ENCODE data around the gene LAMB2.
A peak's percentile ranks its signal among the peaks of the same experiment; 100 is the strongest.

Gene LAMB2

DNA sequence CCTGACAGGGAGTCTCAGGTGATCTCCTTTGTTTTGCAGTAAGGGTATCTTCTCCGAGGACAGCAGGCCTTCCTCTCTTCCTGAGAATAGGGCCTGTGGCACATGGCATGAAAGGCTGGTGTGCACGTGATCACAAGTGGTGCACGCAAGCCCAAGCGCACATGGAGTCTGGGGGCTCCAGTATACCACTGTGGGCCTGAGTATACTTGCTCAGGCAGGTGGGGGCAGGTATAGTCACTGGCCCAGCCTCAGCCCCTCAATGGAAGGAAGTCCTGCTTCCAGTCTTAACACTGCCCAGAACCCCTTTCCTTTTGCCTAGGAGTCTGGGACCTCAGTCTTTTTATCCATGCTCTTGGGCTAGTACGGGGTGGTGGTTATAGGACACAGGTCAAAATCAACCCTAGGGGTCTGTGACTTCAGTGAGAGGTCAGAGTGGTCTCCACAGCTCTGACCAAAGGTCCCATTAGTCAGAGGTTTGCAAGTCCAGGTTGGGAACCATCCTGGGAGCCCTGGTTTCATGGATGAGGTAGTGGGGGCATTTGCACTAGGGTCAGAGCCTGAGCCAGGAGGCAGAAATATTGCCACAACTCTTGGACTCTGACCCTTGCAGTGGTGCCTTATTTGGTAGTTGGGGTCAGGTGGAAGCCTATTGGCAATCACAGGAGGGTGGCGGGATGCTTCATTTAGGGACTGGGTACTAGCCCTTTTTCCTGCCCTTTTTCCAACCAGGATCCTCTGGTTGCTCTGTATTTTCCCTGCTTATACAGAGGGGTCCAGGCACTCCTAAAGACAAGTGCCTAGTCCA is 34.1 kb upstream of the LAMB2 start:
- H3K4me3 ChIP-seq (ENCODE audit: low read length), result peak overlapping the region; percentile 86
- TF ChIP-seq, protein P1, sequence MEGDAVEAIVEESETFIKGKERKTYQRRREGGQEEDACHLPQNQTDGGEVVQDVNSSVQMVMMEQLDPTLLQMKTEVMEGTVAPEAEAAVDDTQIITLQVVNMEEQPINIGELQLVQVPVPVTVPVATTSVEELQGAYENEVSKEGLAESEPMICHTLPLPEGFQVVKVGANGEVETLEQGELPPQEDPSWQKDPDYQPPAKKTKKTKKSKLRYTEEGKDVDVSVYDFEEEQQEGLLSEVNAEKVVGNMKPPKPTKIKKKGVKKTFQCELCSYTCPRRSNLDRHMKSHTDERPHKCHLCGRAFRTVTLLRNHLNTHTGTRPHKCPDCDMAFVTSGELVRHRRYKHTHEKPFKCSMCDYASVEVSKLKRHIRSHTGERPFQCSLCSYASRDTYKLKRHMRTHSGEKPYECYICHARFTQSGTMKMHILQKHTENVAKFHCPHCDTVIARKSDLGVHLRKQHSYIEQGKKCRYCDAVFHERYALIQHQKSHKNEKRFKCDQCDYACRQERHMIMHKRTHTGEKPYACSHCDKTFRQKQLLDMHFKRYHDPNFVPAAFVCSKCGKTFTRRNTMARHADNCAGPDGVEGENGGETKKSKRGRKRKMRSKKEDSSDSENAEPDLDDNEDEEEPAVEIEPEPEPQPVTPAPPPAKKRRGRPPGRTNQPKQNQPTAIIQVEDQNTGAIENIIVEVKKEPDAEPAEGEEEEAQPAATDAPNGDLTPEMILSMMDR (conservative IDR thresholded peaks at IDR 0.05; ENCODE audit: low read depth, low read length), result no peak

DNA sequence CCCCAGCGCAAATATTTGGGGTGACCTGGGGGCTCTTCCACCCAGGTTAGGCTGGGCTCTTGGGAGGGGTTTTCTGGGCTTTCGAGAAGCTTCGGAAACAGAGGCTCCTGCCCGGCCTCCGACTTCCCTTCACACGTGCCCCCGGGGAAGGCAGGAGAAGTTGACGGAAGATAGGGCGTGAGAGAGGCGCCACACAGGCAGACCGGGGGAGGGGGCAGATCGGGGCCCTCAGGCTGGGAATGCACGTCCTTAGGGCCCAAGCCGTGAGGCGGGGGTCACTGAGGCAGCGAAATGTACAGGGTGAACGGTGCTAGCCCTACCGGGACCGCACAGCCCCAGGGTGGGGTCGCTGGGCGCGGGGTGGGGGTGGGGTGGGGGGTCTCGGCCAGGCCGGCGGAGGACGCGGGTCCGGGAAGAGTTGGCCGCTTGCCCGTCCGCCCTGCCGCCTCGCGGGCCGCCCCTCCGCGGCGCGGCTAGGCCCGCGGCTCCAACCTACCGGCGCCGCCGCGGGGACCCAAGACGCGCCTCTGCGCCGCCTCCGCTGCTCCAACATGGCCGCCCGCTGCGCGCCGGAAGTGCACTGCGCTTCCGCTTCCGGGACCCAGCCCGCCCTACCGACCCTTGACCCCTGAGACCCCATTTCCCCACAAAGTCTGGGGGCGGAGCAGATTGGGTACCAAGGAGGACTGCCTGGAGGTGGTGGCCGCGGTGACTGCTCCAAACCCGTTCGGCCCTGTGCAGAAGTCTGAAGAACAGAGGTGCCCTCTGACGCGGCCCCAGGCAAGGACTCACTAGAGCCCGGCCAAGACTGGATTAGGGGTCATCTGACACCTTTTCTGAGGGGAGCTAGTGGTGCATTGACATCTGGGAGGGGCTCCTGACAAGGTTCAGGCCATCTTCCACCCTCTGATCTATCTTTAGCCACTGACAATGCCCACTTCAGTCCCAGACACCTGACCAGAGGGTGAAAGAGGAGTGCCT is 33.2 kb upstream of the LAMB2 start, which contains the start of gene CCDC71:
Gene CCDC71, minus strand, starts transcription at position 561 of the 981 bp plus-strand sequence. CDS start 2,123 bp downstream, outside the sequence.
- TF ChIP-seq, protein P1 (conservative IDR thresholded peaks at IDR 0.05; ENCODE audit: low read depth, low read length), result no peak
- H3K4me3 ChIP-seq (ENCODE audit: low read length), result peak within 1 kb of the TSS; percentile 86

More for the DNA sequence above, 34.1 kb upstream of the LAMB2 start:
- DNase-seq (ENCODE audit: low read depth), result no peak

DNA sequence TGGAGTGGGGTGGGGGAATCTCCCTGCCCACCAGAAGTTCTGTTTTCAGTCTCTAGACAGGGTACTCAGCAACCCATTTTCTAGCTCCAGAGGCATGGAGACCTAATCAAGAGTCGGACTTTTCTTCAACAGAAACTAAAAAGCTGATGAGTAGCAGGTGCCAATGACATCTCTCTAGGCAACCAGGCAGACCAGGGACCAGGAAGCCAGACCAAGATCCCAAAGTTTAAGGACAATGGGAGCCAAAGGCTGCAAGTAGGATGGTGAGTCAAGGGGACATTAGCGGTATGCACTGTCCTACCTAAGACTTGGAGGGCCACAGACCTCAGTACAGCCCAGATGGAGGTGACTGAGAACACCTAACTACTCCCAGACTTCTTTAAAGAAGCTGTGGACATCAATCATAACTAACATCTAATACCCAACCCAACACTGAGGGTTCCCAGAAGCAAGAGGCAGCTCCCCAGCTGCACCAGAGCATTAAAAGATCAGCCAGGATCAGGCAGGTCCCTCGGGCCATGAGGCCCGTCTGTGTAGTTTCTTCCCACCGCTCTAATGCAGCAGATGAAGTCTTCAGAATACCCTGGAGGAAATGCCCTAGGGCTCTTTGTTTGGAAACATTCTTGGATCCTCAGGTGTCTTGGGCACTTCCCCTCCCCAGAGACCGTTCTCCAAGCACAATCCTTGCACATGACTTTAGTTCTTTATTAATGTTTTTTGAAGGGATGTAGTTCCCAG is 32.3 kb upstream of the LAMB2 start:
- TF ChIP-seq, protein P1 (conservative IDR thresholded peaks at IDR 0.05; ENCODE audit: low read depth, low read length), result no peak
- DNase-seq (ENCODE audit: low read depth), result no peak

More for the DNA sequence above, 33.2 kb upstream of the LAMB2 start, which contains the start of gene CCDC71:
- no peak for DNase-seq (ENCODE audit: low read depth)

DNA sequence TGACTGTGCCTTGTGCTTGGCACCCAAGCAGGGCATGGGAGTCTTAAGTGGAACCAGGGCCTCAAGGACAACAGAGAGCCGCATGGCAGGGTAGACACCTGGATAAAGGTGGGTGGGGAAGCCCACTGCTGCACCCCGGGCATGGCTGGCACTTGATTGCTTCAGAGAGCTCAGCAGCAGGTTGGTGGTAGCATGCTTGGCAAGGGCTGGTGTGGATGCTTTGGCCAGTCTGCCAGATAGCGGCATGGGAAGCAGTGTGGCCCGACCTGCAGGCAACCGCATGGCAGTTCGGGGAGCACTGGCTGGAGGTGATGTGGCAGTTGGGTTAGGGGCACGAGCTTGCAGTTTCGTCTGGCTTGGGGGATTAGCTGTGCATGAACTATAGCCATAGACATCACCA is 30.8 kb upstream of the LAMB2 start:
- TF ChIP-seq, protein P1 (conservative IDR thresholded peaks at IDR 0.05; ENCODE audit: low read depth, low read length), result no peak
- DNase-seq (ENCODE audit: low read depth), result no peak
- no peak overlapping the region for H3K4me3 ChIP-seq (ENCODE audit: low read length)

More for the DNA sequence above, 32.3 kb upstream of the LAMB2 start:
- H3K4me3 ChIP-seq (ENCODE audit: low read length), result peak overlapping the region; percentile 86

DNA sequence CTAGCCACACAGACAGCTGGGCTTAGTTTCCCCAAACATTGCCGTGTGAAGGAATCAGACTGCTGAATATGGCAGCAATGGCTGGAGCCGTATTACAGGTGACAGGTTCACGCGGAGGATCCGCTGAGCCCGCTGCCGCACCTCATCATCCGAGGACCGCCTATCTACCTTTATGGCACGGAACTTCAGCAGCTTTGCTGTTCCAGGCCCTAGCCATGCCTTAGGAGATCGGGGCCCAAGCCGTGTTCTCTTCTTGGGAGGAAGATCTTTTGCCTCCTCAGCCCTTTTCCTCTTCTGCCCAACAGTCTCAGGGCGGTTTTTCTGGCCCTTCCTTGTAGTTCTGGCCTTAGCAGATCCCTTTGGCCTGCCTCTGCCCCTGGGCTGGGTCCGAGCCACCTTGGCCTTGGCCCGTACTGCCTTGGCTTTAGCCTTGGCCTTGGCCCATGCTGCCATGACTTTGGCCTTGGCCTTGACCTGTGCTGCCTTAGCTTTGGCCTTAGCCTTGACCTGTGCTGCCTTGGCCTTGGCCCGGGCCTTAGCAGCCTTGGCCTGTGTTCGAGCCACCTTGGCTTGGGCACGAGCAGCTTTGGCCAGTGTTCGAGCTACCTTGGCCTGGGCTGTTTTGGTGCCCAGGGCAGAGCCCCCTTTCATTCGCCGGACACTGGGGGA is 30.0 kb upstream of the LAMB2 start:
- TF ChIP-seq, protein P1 (conservative IDR thresholded peaks at IDR 0.05; ENCODE audit: low read depth, low read length), result no peak
- no peak for DNase-seq (ENCODE audit: low read depth)
- no peak overlapping the region for H3K4me3 ChIP-seq (ENCODE audit: low read length)

Data from retinal pigment epithelial cell (primary cell).